ENCODE results near the gene PASK. TPM values are rescaled to one million over a fixed set of nuclear protein-coding genes. Genes with fewer than 3 reads are reported as not detected.

Gene PASK
- total RNA-seq, 2 experiments from 2014 or later: 26.8 to 84.3 TPM

- H3K36me3 ChIP-seq (ENCODE audit: insufficient read depth, low read length): peaks cover 72% of the 10 kb centered on the region
- ChIA-PET POLR2A (no interaction called here), CTCF (ENCODE audit: unreplicated experiment) (no interaction called here)
- H2AFZ ChIP-seq (ENCODE audit: low read length): no peak overlapping the region
- no peak for DNase-seq (ENCODE audit: low spot score)
- no peaks in the 10 kb centered on the region for H4K20me1 ChIP-seq (ENCODE audit: insufficient read depth, low read length)
- TF ChIP-seq, protein P1, sequence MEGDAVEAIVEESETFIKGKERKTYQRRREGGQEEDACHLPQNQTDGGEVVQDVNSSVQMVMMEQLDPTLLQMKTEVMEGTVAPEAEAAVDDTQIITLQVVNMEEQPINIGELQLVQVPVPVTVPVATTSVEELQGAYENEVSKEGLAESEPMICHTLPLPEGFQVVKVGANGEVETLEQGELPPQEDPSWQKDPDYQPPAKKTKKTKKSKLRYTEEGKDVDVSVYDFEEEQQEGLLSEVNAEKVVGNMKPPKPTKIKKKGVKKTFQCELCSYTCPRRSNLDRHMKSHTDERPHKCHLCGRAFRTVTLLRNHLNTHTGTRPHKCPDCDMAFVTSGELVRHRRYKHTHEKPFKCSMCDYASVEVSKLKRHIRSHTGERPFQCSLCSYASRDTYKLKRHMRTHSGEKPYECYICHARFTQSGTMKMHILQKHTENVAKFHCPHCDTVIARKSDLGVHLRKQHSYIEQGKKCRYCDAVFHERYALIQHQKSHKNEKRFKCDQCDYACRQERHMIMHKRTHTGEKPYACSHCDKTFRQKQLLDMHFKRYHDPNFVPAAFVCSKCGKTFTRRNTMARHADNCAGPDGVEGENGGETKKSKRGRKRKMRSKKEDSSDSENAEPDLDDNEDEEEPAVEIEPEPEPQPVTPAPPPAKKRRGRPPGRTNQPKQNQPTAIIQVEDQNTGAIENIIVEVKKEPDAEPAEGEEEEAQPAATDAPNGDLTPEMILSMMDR (conservative IDR thresholded peaks at IDR 0.05; ENCODE audit: low read length): no peak
- TF ChIP-seq EZH2phosphoT487 (IDR thresholded peaks at IDR 0.05; ENCODE audit: borderline replicate concordance, low read depth, low read length): no peak
- H3K9me2 ChIP-seq (ENCODE audit: insufficient read depth, low read length): no peaks in the 10 kb centered on the region
- H3K4me2 ChIP-seq (ENCODE audit: low read length): no peak overlapping the region
- H3K79me2 ChIP-seq (ENCODE audit: insufficient read depth, low read depth, low read length): no peaks in the 10 kb centered on the region
- no peak overlapping the region for H3K4me3 ChIP-seq (ENCODE audit: low read depth, low read length, poor library complexity, severe bottlenecking)
- no TSS peak for BruUV-seq (replicated peaks)
- no peak overlapping the region for H3K27ac ChIP-seq (ENCODE audit: low read depth, low read length, poor library complexity, severe bottlenecking)
- no peaks in the 10 kb centered on the region for H3K4me1 ChIP-seq (ENCODE audit: insufficient read depth, low read length, poor library complexity, severe bottlenecking)
- no peaks in the 10 kb centered on the region for H3K9me3 ChIP-seq (ENCODE audit: low read length)
- intact Hi-C loops (cut with micrococcal nuclease; ENCODE audit: unreplicated experiment): no loop called here
These were observed 14.4 kb upstream of the PASK start for GRCh38 chr2:241163601-241164118.

DNA sequence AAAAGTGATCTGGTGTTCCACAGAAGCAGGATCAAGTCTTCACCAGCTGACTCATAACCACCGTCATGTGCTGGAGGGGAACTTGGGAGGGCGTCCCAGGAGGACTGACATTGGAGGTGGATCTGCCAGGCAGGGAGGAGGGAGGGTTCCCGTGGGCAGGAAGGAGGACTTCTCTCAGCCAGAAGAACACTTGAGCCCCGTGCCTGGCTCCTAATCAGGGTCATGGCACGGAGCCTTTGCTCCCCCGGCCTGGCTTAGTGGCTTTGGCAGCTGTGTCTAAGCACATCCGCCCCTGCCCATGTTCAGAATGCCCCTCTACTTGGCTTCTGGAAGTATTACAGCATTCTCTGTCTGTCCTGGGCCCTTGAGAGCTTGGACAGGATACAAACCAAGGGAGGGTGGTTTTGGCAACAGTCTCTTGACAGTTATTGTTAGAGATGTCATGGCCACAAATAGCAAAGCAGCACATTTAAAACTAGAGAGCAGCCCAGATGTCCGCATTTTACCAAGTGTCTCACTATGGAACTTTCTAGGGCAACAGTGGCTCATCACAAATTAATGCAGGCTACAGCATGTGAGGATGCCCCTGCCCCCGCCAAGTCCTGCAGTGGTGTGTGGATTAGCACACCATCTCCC lies 12.5 kb upstream of the PASK start:
- peaks cover 68% of the 10 kb centered on the region for H3K36me3 ChIP-seq (ENCODE audit: insufficient read depth, low read length)

DNA sequence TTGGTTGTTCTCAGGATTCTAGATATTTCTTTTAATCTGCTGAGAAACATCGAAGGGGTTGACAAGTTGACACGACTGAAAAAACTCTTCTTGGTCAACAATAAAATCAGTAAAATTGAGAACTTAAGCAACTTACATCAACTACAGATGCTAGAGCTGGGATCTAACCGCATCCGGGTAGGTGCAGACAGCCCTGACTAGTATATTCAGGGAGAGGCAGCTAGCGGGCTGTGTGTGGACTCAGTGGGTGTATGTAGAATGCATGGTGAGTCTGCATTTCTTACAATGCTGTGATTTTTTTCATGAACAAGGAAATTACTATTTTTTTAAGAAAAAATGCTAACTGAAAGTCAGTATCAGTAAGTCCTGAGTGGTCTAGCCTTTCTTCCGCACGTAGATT lies 11.0 kb upstream of the PASK start:
- Histone ChIP-seq H2AFZ (ENCODE audit: low read length) (no peak overlapping the region), H3K36me3 (ENCODE audit: insufficient read depth, low read length) (peaks cover 66% of the 10 kb centered on the region), H3K4me1 (ENCODE audit: insufficient read depth, low read length, poor library complexity, severe bottlenecking) (no peaks in the 10 kb centered on the region), H3K9me2 (ENCODE audit: insufficient read depth, low read length) (no peaks in the 10 kb centered on the region), H3K4me2 (ENCODE audit: low read length) (no peak overlapping the region), H3K27ac (ENCODE audit: low read depth, low read length, poor library complexity, severe bottlenecking) (no peak overlapping the region), H3K79me2 (ENCODE audit: insufficient read depth, low read depth, low read length) (no peaks in the 10 kb centered on the region), H3K4me3 (ENCODE audit: low read depth, low read length, poor library complexity, severe bottlenecking) (no peak overlapping the region), H3K9me3 (ENCODE audit: low read length) (no peaks in the 10 kb centered on the region), H4K20me1 (ENCODE audit: insufficient read depth, low read length) (no peaks in the 10 kb centered on the region; the same call in 1 of the 2 replicates)
- no TSS peak for BruUV-seq (replicated peaks)
- TF ChIP-seq EZH2phosphoT487 (IDR thresholded peaks at IDR 0.05; ENCODE audit: borderline replicate concordance, low read depth, low read length): no peak
- TF ChIP-seq, protein P1 (conservative IDR thresholded peaks at IDR 0.05; ENCODE audit: low read length): no peak
- intact Hi-C loops (cut with micrococcal nuclease; ENCODE audit: unreplicated experiment): no loop called here
- CTCF ChIA-PET (ENCODE audit: unreplicated experiment): no interaction called here
- POLR2A ChIA-PET: no interaction called here
- no peak for DNase-seq (ENCODE audit: low spot score)

More for the DNA sequence above, 12.5 kb upstream of the PASK start:
- no peaks in the 10 kb centered on the region for H3K79me2 ChIP-seq (ENCODE audit: insufficient read depth, low read depth, low read length)
- H4K20me1 ChIP-seq (ENCODE audit: insufficient read depth, low read length): no peaks in the 10 kb centered on the region
- H3K9me2 ChIP-seq (ENCODE audit: insufficient read depth, low read length): no peaks in the 10 kb centered on the region
- TF ChIP-seq, protein P1 (conservative IDR thresholded peaks at IDR 0.05; ENCODE audit: low read length): no peak
- TF ChIP-seq EZH2phosphoT487 (IDR thresholded peaks at IDR 0.05; ENCODE audit: borderline replicate concordance, low read depth, low read length): no peak
- no peak overlapping the region for H2AFZ ChIP-seq (ENCODE audit: low read length)
- CTCF ChIA-PET (ENCODE audit: unreplicated experiment): no interaction called here
- no TSS peak for BruUV-seq (replicated peaks)
- no peak overlapping the region for H3K4me3 ChIP-seq (ENCODE audit: low read depth, low read length, poor library complexity, severe bottlenecking)
- H3K4me2 ChIP-seq (ENCODE audit: low read length): no peak overlapping the region
- intact Hi-C loops (cut with micrococcal nuclease; ENCODE audit: unreplicated experiment): no loop called here
- no peak overlapping the region for H3K27ac ChIP-seq (ENCODE audit: low read depth, low read length, poor library complexity, severe bottlenecking)
- no peak for DNase-seq (ENCODE audit: low spot score)
- H3K9me3 ChIP-seq (ENCODE audit: low read length): no peaks in the 10 kb centered on the region
- POLR2A ChIA-PET: no interaction called here
- H3K4me1 ChIP-seq (ENCODE audit: insufficient read depth, low read length, poor library complexity, severe bottlenecking): no peaks in the 10 kb centered on the region
